PC-9 (cell line): Measurements from ENCODE around the gene TGM6.

Experiments used
- CTCF ChIP-seq: fragments of 200-600 bp; sonication (generic); conservative IDR thresholded peaks from 2 replicates; pipeline ENCODE4 v1.6.1; 2017; ENCODE audit warnings: mixed run types, antibody characterized with exemption, mild to moderate bottlenecking, moderate library complexity
- EZH2 ChIP-seq: fragments of 200-600 bp; sonication (generic); IDR thresholded peaks from 2 replicates; pipeline ENCODE4 v1.8.0; 2017; ENCODE audit warnings: antibody characterized with exemption, low read depth

DNA sequence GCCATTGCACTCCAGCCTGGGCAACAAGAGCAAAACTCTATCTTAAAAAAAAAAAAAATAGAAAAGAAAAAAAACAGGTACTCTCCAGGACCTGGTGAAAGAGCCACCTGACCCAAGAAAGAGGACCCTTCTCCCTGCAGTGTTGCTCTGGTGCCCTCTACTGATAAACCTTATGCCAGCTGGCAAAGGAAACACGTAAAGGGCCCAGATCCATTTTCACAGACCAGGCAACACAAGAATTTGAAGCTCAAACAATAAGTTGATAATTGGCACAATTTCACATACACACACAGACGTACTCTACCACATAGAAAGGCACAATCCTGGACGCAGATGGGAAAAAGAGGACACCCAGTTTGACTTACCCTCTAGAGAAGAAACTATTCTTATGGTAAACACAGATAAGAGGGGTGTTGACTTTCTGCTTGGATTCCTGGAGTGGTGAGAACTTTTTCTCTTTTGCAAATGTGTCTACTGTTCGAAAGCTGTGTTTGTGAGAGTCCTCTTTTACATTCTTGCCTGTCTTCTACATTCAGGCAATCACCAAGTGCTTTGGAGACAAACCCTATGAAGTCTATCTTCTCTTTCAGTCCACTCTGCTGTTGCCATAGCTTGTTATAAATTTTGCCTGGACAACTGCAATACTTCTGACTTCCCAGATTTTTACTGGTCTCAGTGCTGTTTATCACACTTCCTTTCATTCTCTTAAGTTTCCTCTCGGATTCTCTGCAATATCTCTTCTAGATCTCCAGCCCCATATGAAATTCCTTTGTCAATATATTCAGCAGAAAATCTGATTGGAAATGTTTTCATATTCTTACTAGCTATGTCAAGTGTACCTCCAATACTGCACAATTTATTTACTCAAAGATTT, 96.3 kb downstream of the TGM6 start:
- TF ChIP-seq CTCF (no peak), EZH2 (no peak)
